Retinal pigment epithelial cell (primary cell): ENCODE data around the gene SOWAHB.

Experiments used
- DNase-seq: peaks from one replicate; pipeline ENCODE4 v3.0.0-alpha.2; 2010; ENCODE audit warnings: low read depth
- H3K4me3 ChIP-seq: 2 replicates; pipeline ENCODE4 v1.5.1; 2011; ENCODE audit warnings: mild to moderate bottlenecking, low read length, control low read depth, moderate library complexity
- CTCF ChIP-seq: conservative IDR thresholded peaks from 2 replicates; pipeline ENCODE4 v1.5.1; 2011; ENCODE audit warnings: low read depth, low read length, control low read depth, inconsistent platforms

SOWAHB gene

DNA sequence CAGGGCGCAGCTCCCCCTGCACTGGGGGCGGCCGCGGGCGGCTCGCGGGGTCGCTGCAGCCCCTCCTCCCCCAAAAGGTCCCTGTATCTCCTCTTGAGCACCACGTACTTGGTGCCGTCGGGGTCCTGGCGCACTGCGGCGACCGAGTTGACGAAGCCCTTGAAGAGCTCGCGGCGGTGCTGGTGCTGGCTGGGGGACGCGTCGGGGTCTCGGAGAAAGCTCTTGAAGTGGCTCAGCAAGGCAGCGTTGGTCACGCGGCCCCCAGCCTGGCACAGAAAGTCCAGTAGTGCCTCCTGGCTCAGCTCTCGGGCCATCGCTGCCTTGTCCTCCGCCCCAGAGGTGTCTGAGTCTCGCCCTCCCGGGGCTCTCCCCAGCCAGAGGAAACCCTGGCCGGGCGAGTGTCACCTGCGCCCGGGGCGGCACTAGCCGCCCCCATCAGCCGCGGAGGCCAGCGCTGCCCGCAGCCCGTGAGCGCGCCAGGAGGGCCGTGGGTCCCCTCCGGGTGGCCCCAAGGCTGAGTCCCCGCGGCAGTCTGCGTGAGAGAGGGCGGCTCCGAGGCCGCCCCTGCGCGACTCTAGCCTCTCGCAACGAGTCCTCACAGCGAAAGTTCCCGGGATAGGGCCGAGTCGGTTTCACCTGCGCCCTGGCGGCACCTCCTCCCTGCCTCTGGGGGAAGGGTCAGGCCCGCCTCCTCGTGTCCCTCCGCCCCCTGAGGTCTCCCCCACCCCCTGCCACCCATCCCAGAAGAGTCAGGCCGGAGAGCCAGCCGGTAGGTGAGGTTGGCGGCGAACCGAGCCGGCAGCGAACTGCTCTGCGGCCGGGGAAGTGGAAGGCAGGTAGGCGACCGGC lies at the start of gene SOWAHB:
SOWAHB (minus strand) TSS at position 609 of the 849 bp plus-strand sequence; CDS start at position 314, 295 bp downstream.
- DNase-seq = no peak
- H3K4me3 ChIP-seq = peak within 1 kb of the TSS; percentile 44
- TF ChIP-seq CTCF = no peak

GRCh38 chr4:76947369-76947768 lies 49.4 kb upstream of the SOWAHB start:
- TF ChIP-seq CTCF = no peak
- DNase-seq = no peak
- H3K4me3 ChIP-seq = no peak overlapping the region

- no peak overlapping the region for H3K4me3 ChIP-seq
- no peak for TF ChIP-seq CTCF
- DNase-seq = no peak
Observed at GRCh38 chr4:76943790-76944189, 45.8 kb upstream of the SOWAHB start.

GRCh38 chr4:76943129-76943620 lies 45.2 kb upstream of the SOWAHB start:
- no peak for TF ChIP-seq CTCF
- no peak for DNase-seq
- H3K4me3 ChIP-seq = no peak overlapping the region

DNA sequence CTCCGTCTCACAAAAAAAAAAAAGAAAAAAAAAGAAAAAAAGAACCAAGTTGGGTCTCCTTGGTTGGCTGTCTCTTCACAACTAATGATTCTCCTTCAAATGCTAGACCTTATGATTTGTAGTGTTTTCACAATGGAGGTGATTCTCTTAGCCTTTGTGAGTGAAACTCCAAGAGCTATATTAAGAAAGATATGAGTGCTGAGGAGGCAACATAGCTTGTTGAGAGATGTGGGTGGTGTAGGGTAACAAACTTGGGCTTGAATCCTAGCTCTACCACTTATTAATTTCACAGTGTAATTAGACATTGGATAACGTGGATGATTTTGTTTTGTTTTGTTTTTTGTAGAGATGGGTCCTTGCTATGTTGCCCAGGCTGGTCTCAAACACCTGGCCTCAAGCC lies 41.2 kb upstream of the SOWAHB start:
- TF ChIP-seq CTCF = no peak
- DNase-seq = no peak
- H3K4me3 ChIP-seq = no peak overlapping the region

DNA sequence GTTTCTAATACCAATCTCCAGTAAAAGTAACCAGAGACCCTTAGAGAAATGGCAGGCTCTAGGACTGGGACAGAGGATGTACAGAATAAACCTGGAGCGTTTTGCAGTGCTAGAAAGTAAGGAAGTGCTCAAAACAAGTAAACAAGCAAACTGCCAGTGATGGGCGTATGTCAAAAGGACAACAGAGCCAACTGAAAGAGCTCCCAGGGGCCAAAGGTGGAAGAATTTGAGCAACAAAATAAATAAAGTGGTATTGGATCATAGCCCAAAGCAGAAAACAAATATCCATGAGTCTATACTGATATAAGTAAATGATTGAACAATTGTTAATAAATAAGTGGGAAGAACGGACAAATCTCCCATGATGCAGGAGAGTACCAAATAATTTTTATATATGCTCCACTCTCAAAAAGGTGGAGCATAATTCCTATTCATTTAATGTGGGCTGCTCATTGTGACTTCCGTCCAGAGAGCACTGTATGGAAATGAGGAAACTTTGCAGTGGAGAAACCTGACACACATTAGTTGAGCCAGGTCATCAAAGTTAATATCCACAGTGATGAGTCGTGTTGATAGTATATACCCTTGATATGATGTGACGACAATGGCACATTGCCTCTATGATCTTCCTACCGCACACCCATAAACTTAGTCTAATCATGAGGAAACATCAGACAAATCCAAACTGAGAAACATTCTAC lies 33.8 kb upstream of the SOWAHB start:
- no peak for TF ChIP-seq CTCF
- H3K4me3 ChIP-seq = no peak overlapping the region
- no peak for DNase-seq

GRCh38 chr4:76931087-76931486 lies 33.1 kb upstream of the SOWAHB start:
- no peak for TF ChIP-seq CTCF
- H3K4me3 ChIP-seq = no peak overlapping the region
- no peak for DNase-seq
